IMR-90 (cell line): ENCODE results near the gene CDKAL1. TPM values are rescaled to one million over a fixed set of nuclear protein-coding genes. Genes with fewer than 3 reads are reported as not detected.

Experiments used
- ATAC-seq: fragments of 200-7000 bp; cut with Tn5 transposase; 2 replicates; pipeline ENCODE4 v1.9.1; 2020; ENCODE audit warnings: low read depth, mild to moderate bottlenecking, moderate library complexity
- BruUV-seq: library from RNA; stranded (reverse); fragments of 400-500 nt; replicated peaks from 2 replicates; lab custom pipeline; 2021; lab: Mats Ljungman, UMichigan
- CTCF ChIA-PET: fragments of 300-600 bp; formaldehyde crosslinking; extraction: SDS; loops from one replicate; lab custom pipeline; 2021; ENCODE audit warnings: antibody characterized with exemption; lab: Yijun Ruan, JAX
- POLR2A ChIA-PET: fragments of 300-600 bp; sonication (Branson Sonifier 250); formaldehyde crosslinking; loops from one replicate; lab custom pipeline; 2022; ENCODE audit warnings: antibody characterized with exemption; ENCODE audit not compliant: unreplicated experiment; lab: Charles Lee
- DNase-seq: peaks from one replicate; pipeline ENCODE4 v3.0.0; 2013
- H2AFZ ChIP-seq: replicated peaks from 2 replicates; pipeline ENCODE3; 2013; ENCODE audit warnings: low read length, mild to moderate bottlenecking; ENCODE audit not compliant: poor library complexity
- H2AK5ac ChIP-seq: 2 replicates; pipeline ENCODE4 v1.6.1; 2013; ENCODE audit warnings: low read depth, low read length, inconsistent platforms
- H2AK9ac ChIP-seq: replicated peaks from 2 replicates; pipeline ENCODE3; 2013; ENCODE audit warnings: mild to moderate bottlenecking, low read depth, low read length, moderate library complexity; ENCODE audit not compliant: poor library complexity
- H2BK120ac ChIP-seq: 2 replicates; pipeline ENCODE4 v1.6.1; 2013; ENCODE audit warnings: low read depth, low read length, inconsistent platforms
- H2BK15ac ChIP-seq: 3 replicates; pipeline ENCODE4 v1.6.1; 2013; ENCODE audit warnings: low read depth, low read length, inconsistent platforms
- H2BK20ac ChIP-seq: 2 replicates; pipeline ENCODE4 v1.6.1; 2013; ENCODE audit warnings: low read depth, mild to moderate bottlenecking, inconsistent platforms, low read length, moderate library complexity
- H2BK5ac ChIP-seq: 2 replicates; pipeline ENCODE4 v1.6.1; 2013; ENCODE audit warnings: mild to moderate bottlenecking, low read depth, low read length, inconsistent platforms; ENCODE audit not compliant: poor library complexity, severe bottlenecking
- H3K14ac ChIP-seq: replicated peaks from 2 replicates; pipeline ENCODE4 v1.6.1; 2013; ENCODE audit warnings: low read depth, low read length, inconsistent platforms
- H3K18ac ChIP-seq: 2 replicates; pipeline ENCODE4 v1.6.1; 2013; ENCODE audit warnings: low read depth, low read length, control low read depth
- H3K23ac ChIP-seq: 2 replicates; pipeline ENCODE4 v1.6.1; 2013; ENCODE audit warnings: low read depth, low read length, inconsistent platforms
- H3K27ac ChIP-seq: 2 replicates; pipeline ENCODE4 v1.5.1; 2013; ENCODE audit warnings: mild to moderate bottlenecking, control low read depth, low read length; ENCODE audit not compliant: insufficient read depth
- H3K27me3 ChIP-seq: 2 replicates; pipeline ENCODE4 v1.6.1; 2013; ENCODE audit warnings: low read length; ENCODE audit not compliant: control insufficient read depth, insufficient read depth
- H3K36me3 ChIP-seq: 2 replicates; pipeline ENCODE4 v1.6.1; 2013; ENCODE audit warnings: low read length, mixed read lengths; ENCODE audit not compliant: control insufficient read depth, insufficient read depth
- H3K4ac ChIP-seq: 2 replicates; pipeline ENCODE4 v1.6.1; 2013; ENCODE audit warnings: low read depth, low read length, inconsistent platforms
- H3K4me1 ChIP-seq: 2 replicates; pipeline ENCODE4 v1.6.1; 2013; ENCODE audit warnings: low read length, mixed read lengths; ENCODE audit not compliant: control insufficient read depth, insufficient read depth
- H3K4me2 ChIP-seq: 2 replicates; pipeline ENCODE4 v1.6.1; 2013; ENCODE audit warnings: low read depth, mild to moderate bottlenecking, control low read depth, low read length, moderate library complexity
- H3K4me3 ChIP-seq: 2 replicates; pipeline ENCODE4 v1.5.1; 2013; ENCODE audit warnings: low read depth, mild to moderate bottlenecking, control low read depth, low read length, moderate library complexity; ENCODE audit not compliant: insufficient read depth
- H3K56ac ChIP-seq: 2 replicates; pipeline ENCODE4 v1.6.1; 2013; ENCODE audit warnings: low read length, inconsistent platforms; ENCODE audit not compliant: insufficient read depth; ENCODE audit errors: extremely low read depth
- H3K79me1 ChIP-seq, 2 experiments: 2 replicates each; pipeline ENCODE4 v1.6.1; 2013; ENCODE audit warnings: low read length in 2 of 2, inconsistent platforms in 1 of 2, low read depth in 1 of 2
- H3K9ac ChIP-seq: 2 replicates; pipeline ENCODE4 v1.6.1; 2013; ENCODE audit warnings: low read depth, low read length, control low read depth
- H3K9me1 ChIP-seq: 2 replicates; pipeline ENCODE4 v1.6.1; 2013; ENCODE audit warnings: low read length, inconsistent platforms; ENCODE audit not compliant: insufficient read depth
- H3K9me3 ChIP-seq: 2 replicates; pipeline ENCODE4 v1.6.1; 2013; ENCODE audit warnings: low read length; ENCODE audit not compliant: control insufficient read depth, insufficient read depth
- H4K20me1 ChIP-seq: 2 replicates; pipeline ENCODE4 v1.6.1; 2013; ENCODE audit warnings: low read length, inconsistent platforms; ENCODE audit not compliant: insufficient read depth
- H4K5ac ChIP-seq: 2 replicates; pipeline ENCODE4 v1.6.1; 2013; ENCODE audit warnings: mild to moderate bottlenecking, low read depth, low read length, control low read depth
- H4K8ac ChIP-seq, 2 experiments: 2 replicates each; pipeline ENCODE4 v1.6.1; 2013; ENCODE audit warnings: low read depth in 2 of 2, low read length in 2 of 2, control low read depth in 1 of 2, inconsistent platforms in 1 of 2
- H4K91ac ChIP-seq: 2 replicates; pipeline ENCODE4 v1.6.1; 2013; ENCODE audit warnings: low read depth, low read length, inconsistent platforms; ENCODE audit not compliant: insufficient read depth
- FOS ChIP-seq: fragments of 150-350 bp; IDR thresholded peaks from 2 replicates; pipeline ENCODE4 v1.6.1; 2016; ENCODE audit warnings: low read depth, low read length
- MXI1 ChIP-seq: IDR thresholded peaks from 2 replicates; pipeline ENCODE4 v1.6.1; 2012; ENCODE audit warnings: low read depth, mild to moderate bottlenecking, low read length, moderate library complexity, borderline replicate concordance
- RCOR1 ChIP-seq: IDR thresholded peaks from 2 replicates; pipeline ENCODE4 v1.6.1; 2012; ENCODE audit warnings: mild to moderate bottlenecking, low read length, improper control_type of control experiment; ENCODE audit not compliant: insufficient replicate concordance
- WGBS, 2 experiments: methylation state at CpG; one replicate each; pipeline versions ENCODE4 v1.1.5 to v1.1.7; 2013; ENCODE audit warnings: missing lambda C conversion rate in 2 of 2; ENCODE audit not compliant: insufficient read length in 1 of 2; ENCODE audit errors: extremely low coverage in 2 of 2; 5-methylcytosine and 5-hydroxymethylcytosine counted together
- dilution Hi-C: fragments of 300-500 bp; cut with HindIII; formaldehyde crosslinking; loops from one replicate; pipeline ENCODE4 v1.14.3; 2018; ENCODE audit warnings: low sequenced_read_pairs; ENCODE audit not compliant: unreplicated experiment
- in situ Hi-C: fragments of 300-500 bp; cut with MboI; formaldehyde crosslinking; loops from 3 replicates; pipeline ENCODE4 v1.14.3; 2019; ENCODE audit warnings: low sequenced_read_pairs, inconsistent platforms, mixed read lengths
- intact Hi-C: fragments of 100-400 bp; cut with micrococcal nuclease; formaldehyde crosslinking; loops from 2 replicates; pipeline ENCODE4 v1.10.0; 2022
- polyA plus RNA-seq, 3 experiments: library from polyadenylated mRNA; depleted of rRNA; stranded (reverse); fragments of >200 nt; gene quantifications; 2 replicates each; pipeline ENCODE4 v1.2.3, GENCODE V29; 2012; ENCODE audit warnings: low replicate concordance in 1 of 3
- total RNA-seq: library from RNA; depleted of rRNA; stranded (reverse); fragments of >200 nt; gene quantifications from 2 replicates; pipeline ENCODE4 v1.2.3, GENCODE V29; 2012

The CDKAL1 gene
- total and polyA plus RNA-seq, 2 of the 4 experiments (the other 2 are of a cell fraction) = 3.7 to 13.1 TPM

- Histone ChIP-seq H3K4me2 (no peak overlapping the region), H4K20me1 (no peaks in the 10 kb centered on the region), H3K18ac (no peak overlapping the region), H3K4ac (no peak overlapping the region), H3K27ac (no peak overlapping the region), H3K36me3 (no peaks in the 10 kb centered on the region; the same call in 1 of the 2 replicates), H3K79me1 (no peaks in the 10 kb centered on the region), H3K9me3 (no peaks in the 10 kb centered on the region), H3K4me1 (no peaks in the 10 kb centered on the region), H2AFZ (no peak overlapping the region), H3K56ac (no peak overlapping the region), H3K4me3 (no peak overlapping the region), H4K8ac (no peak overlapping the region), H2AK9ac (no peak overlapping the region), H3K14ac (no peak overlapping the region), H3K23ac (no peak overlapping the region), H4K91ac (no peak overlapping the region), H4K5ac (no peak overlapping the region), H2BK5ac (no peak overlapping the region), H3K9me1 (no peaks in the 10 kb centered on the region), H2BK120ac (no peak overlapping the region), H3K9ac (no peak overlapping the region), H2BK20ac (no peak overlapping the region), H2BK15ac (no peak overlapping the region), H2AK5ac (no peak overlapping the region), H3K27me3 (no peaks in the 10 kb centered on the region)
- no peak for DNase-seq
- no TSS peak for BruUV-seq
- in situ Hi-C loops = no loop called here
- dilution Hi-C loops = no loop called here
- ChIA-PET POLR2A (no interaction called here), CTCF (interaction anchor here (0.6 kb wide), 1 partner anchor 965 kb away, joined by 3 read pairs; no protein-coding TSS in a partner anchor)
- no CpG with 5 or more reads among the region's 5 CpGs for WGBS, 2 experiments
- no peak for ATAC-seq
- intact Hi-C loops = no loop called here
- TF ChIP-seq RCOR1 = no peak
- TF ChIP-seq MXI1 = no peak
- TF ChIP-seq FOS = no peak
Measured at GRCh38 chr6:21151119-21151518, 616.9 kb downstream of the CDKAL1 start.
